Esophagus squamous epithelium (tissue), 5 donors: Measurements from ENCODE around the gene DOK5. TPM values are rescaled to one million over a fixed set of nuclear protein-coding genes. Genes with fewer than 3 reads are reported as not detected.
"Not testable (repeated sequence)": the region's sequence is repeated elsewhere in the genome, so short reads cannot be mapped to it uniquely, and the experiment has no call there.

Experiments
- DNase-seq: peaks from one replicate; lab custom pipeline; 2025; lab: John Stamatoyannopoulos, UW
- H3K27ac ChIP-seq, 4 donors: fragments of 200-600 bp; sonication (generic); one replicate each; pipeline ENCODE4 v1.5.1; 2016 to 2019; ENCODE audit warnings: mild to moderate bottlenecking in 1 of 4
- H3K27me3 ChIP-seq, 4 donors: fragments of 200-600 bp; sonication (generic); 1 replicate in 3 of 4; 2 replicates in 1 of 4; pipeline versions ENCODE4 v1.5.1 to v1.6.0; 2017 to 2021; ENCODE audit warnings: antibody characterized with exemption in 1 of 4
- H3K36me3 ChIP-seq, 3 donors: fragments of 200-600 bp; sonication (generic); one replicate each; pipeline ENCODE4 v1.5.1; 2016 to 2019
- H3K4me1 ChIP-seq, 3 donors: fragments of 200-600 bp; sonication (generic); one replicate each; pipeline ENCODE4 v1.5.1; 2017 to 2019
- H3K4me3 ChIP-seq, 4 donors: fragments of 200-600 bp; sonication (generic); 1 replicate in 3 of 4; 2 replicates in 1 of 4; pipeline ENCODE4 v1.5.1; 2016 to 2019; ENCODE audit warnings: mild to moderate bottlenecking in 2 of 4, moderate library complexity in 1 of 4
- H3K9me3 ChIP-seq, 3 donors: fragments of 200-600 bp; sonication (generic); one replicate each; pipeline ENCODE4 v1.5.1; 2016 to 2019
- POLR2A ChIP-seq, 4 donors: fragments of 450-650 bp; IDR thresholded peaks; one replicate each; pipeline ENCODE4 v1.6.1; 2017; ENCODE audit warnings: antibody characterized with exemption in 4 of 4, mild to moderate bottlenecking in 4 of 4, moderate library complexity in 3 of 4
- WGBS, 2 donors: methylation state at CpG; one replicate each; pipeline ENCODE4 v1.1.5; 2018; 5-methylcytosine and 5-hydroxymethylcytosine counted together
- intact Hi-C: fragments of 100-400 bp; cut with DNase I; formaldehyde crosslinking; loops from one replicate; pipeline ENCODE4 v1.15.0; 2022
- total RNA-seq, 4 donors: library from RNA; depleted of rRNA; stranded (reverse); fragments of >200 nt; gene quantifications; one replicate each; pipeline ENCODE4 v1.1.0, GENCODE V29; 2016
- TF ChIP-seq, protein P1 (sequence below), 6 experiments: fragments of 450-650 bp in 4 of 6; fragments of 200-600 bp in 2 of 6; sonication (generic) in 2 of 6; IDR thresholded peaks; one replicate each; pipeline ENCODE4 v1.5.1; 2016 to 2019; ENCODE audit warnings: antibody characterized with exemption in 6 of 6, mild to moderate bottlenecking in 4 of 6, moderate library complexity in 4 of 6
- donor health status: DM: yes; HTN: yes; CAD: no.

Gene DOK5
- total RNA-seq, 4 donors from 2014 or later, result 0.38 to 1.3 TPM; not detected in 2

GRCh38 chr20:54434196-54434595, 41.2 kb upstream of the DOK5 start:
- no peaks in the 10 kb centered on the region for H3K36me3 ChIP-seq
- no peak for DNase-seq
- no peak overlapping the region for H3K4me3 ChIP-seq
- H3K27me3 ChIP-seq, result no peaks in the 10 kb centered on the region
- intact Hi-C loops, result no loop called here
- H3K27ac ChIP-seq, result no peak overlapping the region
- 80 to 81% methylated on average over 6 to 7 of the region's 7 CpGs for WGBS, 2 donors
- TF ChIP-seq, protein P1, sequence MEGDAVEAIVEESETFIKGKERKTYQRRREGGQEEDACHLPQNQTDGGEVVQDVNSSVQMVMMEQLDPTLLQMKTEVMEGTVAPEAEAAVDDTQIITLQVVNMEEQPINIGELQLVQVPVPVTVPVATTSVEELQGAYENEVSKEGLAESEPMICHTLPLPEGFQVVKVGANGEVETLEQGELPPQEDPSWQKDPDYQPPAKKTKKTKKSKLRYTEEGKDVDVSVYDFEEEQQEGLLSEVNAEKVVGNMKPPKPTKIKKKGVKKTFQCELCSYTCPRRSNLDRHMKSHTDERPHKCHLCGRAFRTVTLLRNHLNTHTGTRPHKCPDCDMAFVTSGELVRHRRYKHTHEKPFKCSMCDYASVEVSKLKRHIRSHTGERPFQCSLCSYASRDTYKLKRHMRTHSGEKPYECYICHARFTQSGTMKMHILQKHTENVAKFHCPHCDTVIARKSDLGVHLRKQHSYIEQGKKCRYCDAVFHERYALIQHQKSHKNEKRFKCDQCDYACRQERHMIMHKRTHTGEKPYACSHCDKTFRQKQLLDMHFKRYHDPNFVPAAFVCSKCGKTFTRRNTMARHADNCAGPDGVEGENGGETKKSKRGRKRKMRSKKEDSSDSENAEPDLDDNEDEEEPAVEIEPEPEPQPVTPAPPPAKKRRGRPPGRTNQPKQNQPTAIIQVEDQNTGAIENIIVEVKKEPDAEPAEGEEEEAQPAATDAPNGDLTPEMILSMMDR (IDR thresholded peaks at IDR 0.05), result no peak
- TF ChIP-seq POLR2A (IDR thresholded peaks at IDR 0.05), result no peak
- H3K4me1 ChIP-seq, result no peaks in the 10 kb centered on the region
- H3K9me3 ChIP-seq, result no peaks in the 10 kb centered on the region

- Histone ChIP-seq H3K36me3 (no peaks in the 10 kb centered on the region), H3K4me3 (no peak overlapping the region), H3K4me1 (no peaks in the 10 kb centered on the region), H3K27me3 (no peaks in the 10 kb centered on the region), H3K27ac (no peak overlapping the region), H3K9me3 (no peaks in the 10 kb centered on the region)
- no peak for DNase-seq
- intact Hi-C loops, result no loop called here
- no peak for TF ChIP-seq POLR2A (IDR thresholded peaks at IDR 0.05)
- TF ChIP-seq, protein P1 (IDR thresholded peaks at IDR 0.05), result no peak
- WGBS, 2 donors, result 77 to 80% methylated on average over 3 of the region's 3 CpGs
Measured at GRCh38 chr20:54435015-54435414, 40.4 kb upstream of the DOK5 start.

DNA sequence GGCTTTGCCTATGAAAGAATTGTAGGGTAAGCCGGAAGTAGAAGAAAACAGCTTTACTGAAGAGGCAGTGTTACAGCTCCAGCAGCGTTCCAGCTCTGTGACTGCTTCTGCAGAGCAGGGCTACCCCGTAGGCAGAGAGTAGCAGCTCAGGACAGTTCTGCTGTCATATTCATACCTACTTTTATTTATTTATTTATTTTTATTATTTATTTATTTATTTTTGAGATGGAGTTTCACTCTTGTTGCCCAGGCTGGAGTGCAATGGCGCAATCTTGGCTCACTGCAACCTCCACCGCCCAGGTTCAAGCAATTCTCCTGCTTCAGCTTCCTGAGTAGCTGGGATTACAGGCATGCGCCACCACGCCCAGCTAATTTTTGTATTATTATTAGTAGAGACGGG, 39.0 kb upstream of the DOK5 start:
- H3K27me3 ChIP-seq, DNase-seq, H3K9me3 ChIP-seq, H3K27ac ChIP-seq, H3K4me1 ChIP-seq, intact Hi-C loops, H3K36me3 ChIP-seq, H3K4me3 ChIP-seq: not testable (repeated sequence)
- 85 to 91% methylated on average over 8 of the region's 8 CpGs for WGBS, 2 donors

DNA sequence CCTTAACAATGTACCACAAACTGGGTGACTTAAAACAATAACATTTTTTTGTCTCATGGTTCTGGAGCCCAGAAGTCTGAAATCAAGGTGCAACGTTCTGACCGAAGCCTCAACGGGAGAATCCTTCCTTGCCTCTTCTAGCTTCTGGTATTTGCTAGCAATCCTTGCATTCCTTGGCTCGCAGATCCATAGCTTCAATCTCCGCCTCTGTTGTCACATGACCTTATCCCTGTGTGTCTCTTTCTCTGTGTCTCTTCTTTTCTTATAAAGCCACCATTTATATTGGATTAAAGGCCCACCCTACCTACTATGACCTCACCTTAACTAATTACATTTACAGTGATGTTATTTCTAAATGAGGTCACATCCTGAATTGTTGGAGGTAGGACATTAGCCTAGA, 37.2 kb upstream of the DOK5 start:
- Histone ChIP-seq H3K27ac (no peak overlapping the region), H3K4me1 (no peaks in the 10 kb centered on the region), H3K4me3 (no peak overlapping the region), H3K9me3 (no peaks in the 10 kb centered on the region), H3K27me3 (no peaks in the 10 kb centered on the region), H3K36me3 (no peaks in the 10 kb centered on the region)
- intact Hi-C loops, result no loop called here
- WGBS, 2 donors, result 79 to 80% methylated on average over 5 of the region's 5 CpGs
- DNase-seq, result no peak
- TF ChIP-seq, protein P1 (IDR thresholded peaks at IDR 0.05), result no peak
- TF ChIP-seq POLR2A (IDR thresholded peaks at IDR 0.05), result no peak

GRCh38 chr20:54450207-54450606, 25.2 kb upstream of the DOK5 start:
- Histone ChIP-seq H3K4me1 (no peaks in the 10 kb centered on the region), H3K27ac (no peak overlapping the region), H3K36me3 (no peaks in the 10 kb centered on the region), H3K9me3 (no peaks in the 10 kb centered on the region), H3K4me3 (no peak overlapping the region), H3K27me3 (peaks cover 0 to 8% (median 0%) of the 10 kb centered on the region in 4 donors)
- no peak for DNase-seq
- intact Hi-C loops, result no loop called here
- 62 to 79% methylated on average over 4 to 5 of the region's 5 CpGs for WGBS, 2 donors
- no peak for TF ChIP-seq POLR2A (IDR thresholded peaks at IDR 0.05)
- TF ChIP-seq, protein P1 (IDR thresholded peaks at IDR 0.05), result no peak

DNA sequence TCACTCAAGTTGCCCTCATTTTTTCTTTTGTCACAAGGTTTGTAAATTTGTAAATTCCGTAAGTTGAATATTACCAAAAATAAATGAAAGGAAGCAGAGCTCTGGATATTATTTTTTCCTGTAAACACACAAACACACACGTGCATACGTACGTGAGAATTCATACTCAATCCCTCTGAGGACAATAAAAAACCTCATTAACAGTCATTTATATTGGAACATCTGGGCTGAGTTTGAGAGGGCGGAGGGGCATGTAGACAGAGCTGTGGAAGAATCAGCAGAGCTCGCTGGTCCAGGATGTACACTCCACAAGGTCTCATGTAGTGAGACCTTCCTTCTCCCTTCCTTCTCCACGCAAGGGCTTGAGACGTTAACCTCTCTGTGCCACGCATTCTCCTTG, 24.2 kb upstream of the DOK5 start:
- no peaks in the 10 kb centered on the region for H3K4me1 ChIP-seq
- no peaks in the 10 kb centered on the region for H3K9me3 ChIP-seq
- no peak overlapping the region for H3K27ac ChIP-seq
- 79 to 81% methylated on average over 9 of the region's 9 CpGs for WGBS, 2 donors
- TF ChIP-seq POLR2A (IDR thresholded peaks at IDR 0.05), result no peak
- TF ChIP-seq, protein P1 (IDR thresholded peaks at IDR 0.05), result no peak
- H3K4me3 ChIP-seq, result no peak overlapping the region
- H3K36me3 ChIP-seq, result no peaks in the 10 kb centered on the region
- DNase-seq, result no peak
- intact Hi-C loops, result no loop called here
- H3K27me3 ChIP-seq, result peaks cover 0 to 3% (median 0%) of the 10 kb centered on the region in 4 donors
